Transverse colon (tissue), 4 donors: ENCODE data around the gene SLC39A5. TPM values are rescaled to one million over a fixed set of nuclear protein-coding genes. Genes with fewer than 3 reads are reported as not detected.

Experiments used
- DNase-seq: peaks from one replicate; pipeline ENCODE4 v3.0.0-alpha.2; 2019
- H3K27ac ChIP-seq, 4 donors: fragments of 200-600 bp; sonication (generic); 2 replicates each; pipeline ENCODE4 v1.5.1; 2016 to 2018; ENCODE audit warnings: inconsistent platforms in 4 of 4
- H3K27me3 ChIP-seq: fragments of 200-600 bp; sonication (generic); 2 replicates; pipeline ENCODE4 v1.5.1; 2017; ENCODE audit warnings: inconsistent platforms
- H3K36me3 ChIP-seq, 4 donors: fragments of 200-600 bp; sonication (generic); 2 replicates each; pipeline ENCODE4 v1.5.1; 2017 to 2019; ENCODE audit warnings: inconsistent platforms in 4 of 4
- H3K4me1 ChIP-seq, 4 donors: fragments of 200-600 bp; sonication (generic); 2 replicates each; pipeline ENCODE4 v1.5.1; 2017 to 2020; ENCODE audit warnings: inconsistent platforms in 4 of 4
- H3K4me3 ChIP-seq, 4 donors: fragments of 200-600 bp; sonication (generic); 1 replicate in 1 of 4; 2 replicates in 3 of 4; pipeline versions ENCODE4 v1.5.1 to v1.6.1; 2017 to 2019; ENCODE audit warnings: inconsistent platforms in 4 of 4
- H3K9me3 ChIP-seq, 2 donors: fragments of 200-600 bp; sonication (generic); 2 replicates each; pipeline ENCODE4 v1.5.1; 2017 to 2019; ENCODE audit warnings: inconsistent platforms in 2 of 2
- CTCF ChIP-seq, 5 experiments: fragments of 200-600 bp in 3 of 5; fragments of 450-650 bp in 2 of 5; sonication (generic) in 3 of 5; IDR thresholded peaks; 1 replicate in 2 of 5; 2 replicates in 3 of 5; pipeline ENCODE4 v1.5.1; 2016 to 2017; ENCODE audit warnings: antibody characterized with exemption in 5 of 5, inconsistent platforms in 3 of 5, mild to moderate bottlenecking in 2 of 5, moderate library complexity in 1 of 5
- EP300 ChIP-seq: sonication (generic); formaldehyde crosslinking; IDR thresholded peaks from one replicate; pipeline ENCODE4 v1.6.1; 2017; ENCODE audit warnings: antibody characterized with exemption, low read depth
- POLR2A ChIP-seq: fragments of 450-650 bp; IDR thresholded peaks from one replicate; pipeline ENCODE4 v1.6.1; 2016; ENCODE audit warnings: antibody characterized with exemption, mild to moderate bottlenecking, moderate library complexity
- POLR2AphosphoS5 ChIP-seq, 3 donors: sonication (generic); formaldehyde crosslinking; IDR thresholded peaks; one replicate each; pipeline ENCODE4 v1.6.1; 2016; ENCODE audit warnings: antibody characterized with exemption in 3 of 3
- WGBS, 2 donors: methylation state at CpG; one replicate each; pipeline ENCODE4 v1.1.5; 2018; ENCODE audit warnings: low coverage in 1 of 2; 5-methylcytosine and 5-hydroxymethylcytosine counted together
- in situ Hi-C, 4 donors: fragments of 200-750 bp; cut with MboI; loops; one replicate each; pipeline versions ENCODE4 v1.15.0 to v1.15.1; 2017; ENCODE audit warnings: low sequenced_read_pairs in 3 of 4, low pct_ligation_motif_present in 1 of 4, low pct_unique_long_range_greater_than_20kb in 1 of 4
- intact Hi-C: fragments of 100-400 bp; cut with DNase I; formaldehyde crosslinking; loops from one replicate; pipeline ENCODE4 v1.15.1; 2023; ENCODE audit warnings: low total_unique reads
- total RNA-seq, 4 donors: library from RNA; depleted of rRNA; stranded (reverse); fragments of >200 nt; gene quantifications; one replicate each; pipeline ENCODE4 v1.1.0, GENCODE V29; 2016

The SLC39A5 gene
- total RNA-seq, 4 donors from 2014 or later = 225 to 325 (median 283) TPM

DNA sequence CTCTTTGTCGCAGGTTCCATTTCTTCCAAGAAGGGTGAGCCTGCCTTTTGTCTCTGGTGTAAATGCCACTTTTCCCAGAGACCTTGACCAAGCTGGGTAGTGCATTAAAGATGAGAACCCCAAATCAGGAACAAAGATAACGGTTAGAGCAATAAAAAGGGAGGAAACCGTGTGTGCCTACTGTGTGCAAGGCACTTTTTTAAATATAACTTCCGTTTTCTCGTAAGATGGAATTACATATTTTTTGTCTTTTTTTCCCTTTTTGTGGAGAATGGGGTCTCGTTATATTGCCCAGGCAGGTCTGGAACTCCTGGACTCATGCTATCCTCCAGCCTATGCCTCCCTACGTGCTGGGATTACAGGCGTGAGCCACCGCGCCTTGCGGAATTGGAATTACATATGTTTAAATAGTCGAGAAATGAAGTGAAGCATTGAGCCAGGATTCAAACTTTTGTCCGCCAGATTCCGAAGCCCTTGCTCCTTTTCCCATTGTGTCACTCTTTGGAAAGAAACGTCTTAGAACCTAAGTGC is 6.2 kb upstream of the SLC39A5 start:
- Histone ChIP-seq H3K9me3 (no peaks in the 10 kb centered on the region), H3K4me1 (peaks cover 28 to 47% (median 39%) of the 10 kb centered on the region in 4 donors), H3K36me3 (no peaks in the 10 kb centered on the region), H3K4me3 (peak overlapping the region in 3 of 4 donors; percentile 15 to 80 (median 51)), H3K27me3 (no peaks in the 10 kb centered on the region), H3K27ac (peak overlapping the region; percentile 96 to 99 (median 98))
- WGBS, 2 donors = 21 to 24% methylated on average over 11 to 15 of the region's 15 CpGs
- in situ Hi-C loops = no loop called here
- no peak for DNase-seq
- intact Hi-C loops = loop anchor here (2.0 kb wide), 2 partner anchors 31 to 107 kb away; partner anchors contain the start of gene RPL41
- TF ChIP-seq CTCF (IDR thresholded peaks at IDR 0.05) (no peak), POLR2A (no peak), POLR2AphosphoS5 (IDR thresholded peaks at IDR 0.05) (no peak), EP300 (no peak)

DNA sequence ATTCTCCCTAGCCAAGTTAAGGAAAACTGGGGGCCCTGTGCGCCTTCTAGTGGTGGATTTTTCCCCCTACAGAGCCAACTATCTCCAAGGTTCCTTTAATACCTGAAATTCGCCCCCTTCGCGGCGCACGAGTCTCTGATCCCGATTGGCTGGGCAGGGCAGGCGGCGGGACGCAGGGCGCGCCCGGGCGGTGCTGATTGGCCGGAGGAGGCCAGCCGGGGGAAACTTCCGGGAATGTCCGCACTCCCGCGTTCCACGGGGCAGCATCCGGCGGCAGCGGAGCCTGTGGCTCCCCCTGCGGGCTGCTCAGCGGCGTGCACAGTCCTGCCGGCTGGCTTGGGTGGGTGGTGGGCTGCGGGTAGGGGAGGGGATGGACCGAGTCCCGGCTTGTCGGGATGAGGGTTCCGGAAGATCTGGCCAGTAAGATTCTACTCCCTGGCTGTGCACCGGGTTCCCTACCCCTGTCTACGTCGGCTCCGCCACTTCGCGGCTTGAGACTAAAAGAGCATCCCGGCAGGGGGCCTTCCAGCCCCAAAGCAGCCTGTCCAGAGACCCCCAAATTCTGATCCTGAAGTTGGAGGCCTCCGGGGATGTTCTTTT is 5.6 kb upstream of the SLC39A5 start, which contains the start of gene NABP2:
Gene NABP2 (plus strand): TSS at position 241 of the 600 bp plus-strand sequence. CDS start 515 bp downstream, outside the sequence.
- Histone ChIP-seq H3K9me3 (no peaks in the 10 kb centered on the region), H3K4me1 (peaks cover 28 to 47% (median 39%) of the 10 kb centered on the region in 4 donors), H3K4me3 (peak within 1 kb of the TSS; percentile 31 to 80 (median 52)), H3K27me3 (no peaks in the 10 kb centered on the region), H3K27ac (peak within 1 kb of the TSS; percentile 96 to 99 (median 98)), H3K36me3 (no peaks in the 10 kb centered on the region)
- TF ChIP-seq POLR2A (peak; percentile 56), POLR2AphosphoS5 (IDR thresholded peaks at IDR 0.05) (peak; percentile 58 to 67 (median 60)), CTCF (IDR thresholded peaks at IDR 0.05) (peak; percentile 80 to 98 (median 89)), EP300 (no peak)
- 1% methylated on average over 29 of the region's 41 CpGs; no CpG with 5 or more reads in 1 of the 2 donors for WGBS, 2 donors
- DNase-seq = peak; percentile 99
- in situ Hi-C loops = no loop called here
- intact Hi-C loops = loop anchor here (2.0 kb wide), 1 partner anchor 31 kb away; no protein-coding TSS in a partner anchor

GRCh38 chr12:56224954-56225353 is 4.9 kb upstream of the SLC39A5 start:
- 50 to 100% methylated on average over 1 to 11 of the region's 11 CpGs for WGBS, 2 donors
- intact Hi-C loops = loop anchor here (2.0 kb wide), 1 partner anchor 32 kb away; no protein-coding TSS in a partner anchor
- TF ChIP-seq CTCF (IDR thresholded peaks at IDR 0.05) = no peak
- TF ChIP-seq POLR2A = no peak
- TF ChIP-seq POLR2AphosphoS5 (IDR thresholded peaks at IDR 0.05) = no peak
- no peak for TF ChIP-seq EP300
- H3K36me3 ChIP-seq = no peaks in the 10 kb centered on the region
- no peaks in the 10 kb centered on the region for H3K27me3 ChIP-seq
- in situ Hi-C loops = no loop called here
- peak overlapping the region; percentile 96 to 99 (median 98) for H3K27ac ChIP-seq
- H3K4me1 ChIP-seq = peaks cover 27 to 47% (median 39%) of the 10 kb centered on the region in 4 donors
- no peak for DNase-seq
- H3K9me3 ChIP-seq = no peaks in the 10 kb centered on the region
- H3K4me3 ChIP-seq = peak overlapping the region in 3 of 4 donors; percentile 51 to 80 (median 53)

- peaks cover 4 to 24% (median 16%) of the 10 kb centered on the region in 4 donors for H3K4me1 ChIP-seq
- H3K9me3 ChIP-seq = no peaks in the 10 kb centered on the region
- no peak overlapping the region for H3K4me3 ChIP-seq
- TF ChIP-seq POLR2A = no peak
- TF ChIP-seq CTCF (IDR thresholded peaks at IDR 0.05) = no peak
- no peak for TF ChIP-seq POLR2AphosphoS5 (IDR thresholded peaks at IDR 0.05)
- TF ChIP-seq EP300 = no peak
- intact Hi-C loops (no loop called here), in situ Hi-C loops (no loop called here)
- H3K36me3 ChIP-seq = no peaks in the 10 kb centered on the region
- no peak for DNase-seq
- H3K27me3 ChIP-seq = no peaks in the 10 kb centered on the region
- H3K27ac ChIP-seq = peak overlapping the region; percentile 82 to 87 (median 84)
- 84% methylated on average over 7 of the region's 7 CpGs; no CpG with 5 or more reads in 1 of the 2 donors for WGBS, 2 donors
Measured at GRCh38 chr12:56229082-56229481, 769 bp upstream of the SLC39A5 start.
